Caco-2 (cell line): ENCODE data around the gene SHF. TPM values are rescaled to one million over a fixed set of nuclear protein-coding genes. Genes with fewer than 3 reads are reported as not detected.

Source experiments
- BruUV-seq: library from RNA; stranded (reverse); fragments of 400-500 nt; replicated peaks from 2 replicates; lab custom pipeline; 2021; lab: Mats Ljungman, UMichigan
- CTCF ChIA-PET: fragments of 300-600 bp; sonication (Branson Sonifier 250); formaldehyde crosslinking; loops from one replicate; lab custom pipeline; 2022; ENCODE audit warnings: antibody characterized with exemption; lab: Charles Lee
- POLR2A ChIA-PET: fragments of 300-600 bp; sonication (Branson Sonifier 250); formaldehyde crosslinking; loops from one replicate; lab custom pipeline; 2022; ENCODE audit warnings: antibody characterized with exemption; lab: Charles Lee
- DNase-seq, 2 experiments: peaks; one replicate each; pipeline versions ENCODE4 v3.0.0 to v3.0.0-alpha.2; 2020 to 2022
- H3K27me3 ChIP-seq: replicated peaks from 2 replicates; pipeline ENCODE4 v1.6.0; 2011; ENCODE audit warnings: low read length; ENCODE audit not compliant: control insufficient read depth, insufficient read depth
- H3K36me3 ChIP-seq: 2 replicates; pipeline ENCODE4 v1.5.1; 2011; ENCODE audit warnings: low read length; ENCODE audit not compliant: control insufficient read depth, insufficient read depth
- H3K4me1 ChIP-seq: fragments of 250-450 bp; sonication (Bioruptor Pico); 2 replicates; pipeline ENCODE4 v1.5.1; 2020; ENCODE audit warnings: mild to moderate bottlenecking
- H3K4me3 ChIP-seq: 2 replicates; pipeline ENCODE4 v1.5.1; 2011; ENCODE audit warnings: low read depth, mild to moderate bottlenecking, control low read depth, low read length
- H3K9me3 ChIP-seq: fragments of 250-450 bp; sonication (Bioruptor Pico); 2 replicates; pipeline ENCODE4 v1.5.1; 2020; ENCODE audit warnings: mild to moderate bottlenecking, moderate library complexity
- H3K27ac Mint-ChIP-seq: one replicate; pipeline ENCODE4 v1.8.0; 2022; ENCODE audit warnings: mixed read lengths; ENCODE audit not compliant: unreplicated experiment
- H3K27me3 Mint-ChIP-seq: one replicate; pipeline ENCODE4 v1.8.0; 2022; ENCODE audit warnings: mixed read lengths; ENCODE audit not compliant: insufficient read depth, unreplicated experiment
- H3K36me3 Mint-ChIP-seq: one replicate; pipeline ENCODE4 v1.8.0; 2022; ENCODE audit warnings: mild to moderate bottlenecking, mixed read lengths; ENCODE audit not compliant: insufficient read depth, unreplicated experiment
- H3K4me1 Mint-ChIP-seq: one replicate; pipeline ENCODE4 v1.8.0; 2022; ENCODE audit warnings: low read depth, mixed read lengths; ENCODE audit not compliant: unreplicated experiment
- H3K4me3 Mint-ChIP-seq: one replicate; pipeline ENCODE4 v1.8.0; 2022; ENCODE audit warnings: mild to moderate bottlenecking, moderate library complexity, mixed read lengths; ENCODE audit not compliant: unreplicated experiment
- H3K9me3 Mint-ChIP-seq: one replicate; pipeline ENCODE4 v1.8.0; 2022; ENCODE audit warnings: mixed read lengths; ENCODE audit not compliant: unreplicated experiment
- intact Hi-C: fragments of 100-400 bp; cut with micrococcal nuclease; formaldehyde crosslinking; loops from one replicate; pipeline ENCODE4 v1.10.0; 2022; ENCODE audit not compliant: unreplicated experiment
- total RNA-seq: library from RNA; stranded (reverse); gene quantifications from 2 replicates; pipeline ENCODE4 v1.2.3, GENCODE V29; 2022
- TF ChIP-seq, protein P1 (sequence below), 2 experiments: fragments of 200-600 bp in 1 of 2; IDR thresholded peaks; 1 replicate in 1 of 2; 2 replicates in 1 of 2; pipeline versions ENCODE4 v1.5.1 to v1.8.0; 2011 to 2022; ENCODE audit warnings: antibody characterized with exemption in 1 of 2, control low read depth in 1 of 2, inconsistent platforms in 1 of 2, low read depth in 1 of 2, low read length in 1 of 2, mild to moderate bottlenecking in 1 of 2, moderate library complexity in 1 of 2; ENCODE audit not compliant: insufficient read depth in 1 of 2, severe bottlenecking in 1 of 2, unreplicated experiment in 1 of 2

Gene SHF
- total RNA-seq, 1 experiment from 2014 or later: 11.9 TPM

DNA sequence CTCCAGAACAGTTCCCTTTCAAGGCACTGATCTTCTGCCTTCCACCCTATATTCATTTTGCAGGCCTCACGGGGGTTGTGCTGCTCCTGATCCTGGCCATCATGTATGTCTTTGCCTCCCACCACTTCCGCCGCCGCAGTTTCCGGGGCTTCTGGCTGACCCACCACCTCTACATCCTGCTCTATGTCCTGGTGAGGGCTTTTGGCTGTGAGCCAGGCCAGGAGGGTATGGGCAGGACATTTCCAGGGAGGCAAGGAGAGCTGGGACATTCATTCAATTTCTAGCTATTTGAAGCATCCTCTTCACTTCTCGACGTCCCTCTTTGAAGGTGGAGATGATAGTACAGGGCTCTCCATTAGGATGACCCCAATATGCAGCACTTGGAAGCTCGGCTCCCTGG, 32.0 kb downstream of the SHF start:
- no peaks in the 10 kb centered on the region for H3K27me3 ChIP-seq
- Mint-ChIP-seq H3K27me3 (no peaks in the 10 kb centered on the region), H3K9me3 (no peaks in the 10 kb centered on the region), H3K27ac (no peak overlapping the region), H3K4me3 (no peak overlapping the region), H3K36me3 (peaks cover 4% of the 10 kb centered on the region), H3K4me1 (peaks cover 5% of the 10 kb centered on the region)
- intact Hi-C loops: no loop called here
- H3K36me3 ChIP-seq: no peaks in the 10 kb centered on the region
- H3K9me3 ChIP-seq: no peaks in the 10 kb centered on the region
- BruUV-seq: no TSS peak
- TF ChIP-seq, protein P1, sequence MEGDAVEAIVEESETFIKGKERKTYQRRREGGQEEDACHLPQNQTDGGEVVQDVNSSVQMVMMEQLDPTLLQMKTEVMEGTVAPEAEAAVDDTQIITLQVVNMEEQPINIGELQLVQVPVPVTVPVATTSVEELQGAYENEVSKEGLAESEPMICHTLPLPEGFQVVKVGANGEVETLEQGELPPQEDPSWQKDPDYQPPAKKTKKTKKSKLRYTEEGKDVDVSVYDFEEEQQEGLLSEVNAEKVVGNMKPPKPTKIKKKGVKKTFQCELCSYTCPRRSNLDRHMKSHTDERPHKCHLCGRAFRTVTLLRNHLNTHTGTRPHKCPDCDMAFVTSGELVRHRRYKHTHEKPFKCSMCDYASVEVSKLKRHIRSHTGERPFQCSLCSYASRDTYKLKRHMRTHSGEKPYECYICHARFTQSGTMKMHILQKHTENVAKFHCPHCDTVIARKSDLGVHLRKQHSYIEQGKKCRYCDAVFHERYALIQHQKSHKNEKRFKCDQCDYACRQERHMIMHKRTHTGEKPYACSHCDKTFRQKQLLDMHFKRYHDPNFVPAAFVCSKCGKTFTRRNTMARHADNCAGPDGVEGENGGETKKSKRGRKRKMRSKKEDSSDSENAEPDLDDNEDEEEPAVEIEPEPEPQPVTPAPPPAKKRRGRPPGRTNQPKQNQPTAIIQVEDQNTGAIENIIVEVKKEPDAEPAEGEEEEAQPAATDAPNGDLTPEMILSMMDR (IDR thresholded peaks at IDR 0.05; ENCODE audit: insufficient read depth in 1 of 2, low read depth in 1 of 2, low read length in 1 of 2, severe bottlenecking in 1 of 2, unreplicated experiment in 1 of 2): no peak
- H3K4me3 ChIP-seq: no peak overlapping the region
- no peak for DNase-seq
- ChIA-PET POLR2A (no interaction called here), CTCF (interaction anchor here (0.7 kb wide), 1 partner anchor 342 kb away, joined by 4 read pairs; no protein-coding TSS in a partner anchor)
- H3K4me1 ChIP-seq: no peaks in the 10 kb centered on the region

DNA sequence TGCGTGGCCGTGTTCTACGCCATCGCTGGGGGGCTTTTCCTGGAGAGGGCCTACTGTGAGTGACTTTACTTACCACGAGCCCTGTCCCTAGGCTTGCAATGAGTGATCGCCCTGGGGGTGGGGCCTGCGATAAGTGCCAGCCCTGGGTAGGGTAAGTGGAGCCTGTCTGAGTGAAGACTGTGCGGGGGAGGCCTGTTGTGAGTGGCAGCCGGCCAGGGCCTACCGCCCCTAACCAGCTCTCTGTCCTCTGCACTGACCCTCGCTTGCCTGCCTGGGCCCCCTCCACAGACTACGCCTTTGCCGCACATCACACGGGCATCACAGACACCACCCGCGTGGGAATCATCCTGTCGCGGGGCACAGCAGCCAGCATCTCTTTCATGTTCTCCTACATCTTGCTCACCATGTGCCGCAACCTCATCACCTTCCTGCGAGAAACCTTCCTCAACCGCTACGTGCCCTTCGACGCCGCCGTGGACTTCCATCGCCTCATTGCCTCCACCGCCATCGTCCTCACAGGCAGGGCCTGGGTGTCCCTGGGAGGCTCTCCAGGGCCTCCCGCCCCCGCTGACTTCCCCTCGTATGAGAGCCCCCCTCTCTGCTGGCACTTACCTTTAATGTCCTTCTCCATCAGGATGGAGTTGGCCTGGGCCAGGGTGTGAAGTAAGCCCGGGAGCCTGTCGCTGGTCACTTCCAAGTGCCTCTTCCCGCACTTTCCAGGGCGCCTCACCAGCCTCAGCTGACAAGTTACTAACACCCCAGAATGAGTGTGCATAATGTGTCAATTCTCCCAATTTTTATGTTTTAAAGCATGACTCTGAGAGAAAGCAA, 35.6 kb downstream of the SHF start:
- H3K4me1 ChIP-seq: no peaks in the 10 kb centered on the region
- no TSS peak for BruUV-seq
- no peaks in the 10 kb centered on the region for H3K36me3 Mint-ChIP-seq
- ChIA-PET CTCF (no interaction called here), POLR2A (no interaction called here)
- DNase-seq: no peak
- peaks cover 6% of the 10 kb centered on the region for H3K4me1 Mint-ChIP-seq
- no peaks in the 10 kb centered on the region for H3K27me3 Mint-ChIP-seq
- H3K36me3 ChIP-seq: no peaks in the 10 kb centered on the region
- TF ChIP-seq, protein P1 (IDR thresholded peaks at IDR 0.05; ENCODE audit: insufficient read depth in 1 of 2, low read depth in 1 of 2, low read length in 1 of 2, severe bottlenecking in 1 of 2, unreplicated experiment in 1 of 2): no peak
- H3K27me3 ChIP-seq: no peaks in the 10 kb centered on the region
- no peaks in the 10 kb centered on the region for H3K9me3 ChIP-seq
- no peak overlapping the region for H3K27ac Mint-ChIP-seq
- no peak overlapping the region for H3K4me3 ChIP-seq
- H3K9me3 Mint-ChIP-seq: no peaks in the 10 kb centered on the region
- H3K4me3 Mint-ChIP-seq: no peak overlapping the region
- intact Hi-C loops: no loop called here

GRCh38 chr15:45150997-45151396, 36.8 kb downstream of the SHF start:
- intact Hi-C loops: no loop called here
- Histone ChIP-seq H3K4me1 (peaks cover 5% of the 10 kb centered on the region; the same call in 1 of the 2 replicates), H3K36me3 (no peaks in the 10 kb centered on the region), H3K9me3 (no peaks in the 10 kb centered on the region), H3K27me3 (no peaks in the 10 kb centered on the region), H3K4me3 (no peak overlapping the region)
- TF ChIP-seq, protein P1 (IDR thresholded peaks at IDR 0.05; ENCODE audit: insufficient read depth in 1 of 2, low read depth in 1 of 2, low read length in 1 of 2, severe bottlenecking in 1 of 2, unreplicated experiment in 1 of 2): no peak
- CTCF ChIA-PET: interaction anchor here (1.1 kb wide), 1 partner anchor 33 kb away, joined by 3 read pairs; no protein-coding TSS in a partner anchor
- POLR2A ChIA-PET: no interaction called here
- no peak overlapping the region for H3K4me3 Mint-ChIP-seq
- peaks cover 6% of the 10 kb centered on the region for H3K4me1 Mint-ChIP-seq
- no TSS peak for BruUV-seq
- H3K27ac Mint-ChIP-seq: no peak overlapping the region
- H3K9me3 Mint-ChIP-seq: no peaks in the 10 kb centered on the region
- DNase-seq: no peak
- no peaks in the 10 kb centered on the region for H3K36me3 Mint-ChIP-seq
- no peaks in the 10 kb centered on the region for H3K27me3 Mint-ChIP-seq
